Measurements from ENCODE around the gene ENAM.

The ENAM gene

GRCh38 chr4:70608324-70608723 lies 20.2 kb upstream of the ENAM start:
- no peak overlapping the region for H3K4me3 ChIP-seq (ENCODE audit: low read depth, low read length)
- TF ChIP-seq CTCF (IDR thresholded peaks at IDR 0.05; ENCODE audit: low read depth, low read length) = no peak

- peak overlapping the region; percentile 52 for H3K4me3 ChIP-seq (ENCODE audit: low read depth, low read length)
- no peak for TF ChIP-seq CTCF (IDR thresholded peaks at IDR 0.05; ENCODE audit: low read depth, low read length)
Measured at GRCh38 chr4:70613306-70614183, 15.0 kb upstream of the ENAM start.

- TF ChIP-seq CTCF (IDR thresholded peaks at IDR 0.05; ENCODE audit: low read depth, low read length) = no peak
- peak overlapping the region; percentile 52 for H3K4me3 ChIP-seq (ENCODE audit: low read depth, low read length)
Measured at GRCh38 chr4:70614184-70614555, 14.4 kb upstream of the ENAM start.

- H3K4me3 ChIP-seq (ENCODE audit: low read depth, low read length) = no peak overlapping the region
- TF ChIP-seq CTCF (IDR thresholded peaks at IDR 0.05; ENCODE audit: low read depth, low read length) = no peak
Measured at GRCh38 chr4:70619288-70619687, 9.3 kb upstream of the ENAM start.

- no peak for TF ChIP-seq CTCF (IDR thresholded peaks at IDR 0.05; ENCODE audit: low read depth, low read length)
- no peak overlapping the region for H3K4me3 ChIP-seq (ENCODE audit: low read depth, low read length)
Measured at GRCh38 chr4:70619778-70620177, 8.8 kb upstream of the ENAM start.

GRCh38 chr4:70623323-70623722 lies 5.2 kb upstream of the ENAM start:
- TF ChIP-seq CTCF (IDR thresholded peaks at IDR 0.05; ENCODE audit: low read depth, low read length) = no peak
- no peak overlapping the region for H3K4me3 ChIP-seq (ENCODE audit: low read depth, low read length)

- no peak for TF ChIP-seq CTCF (IDR thresholded peaks at IDR 0.05; ENCODE audit: low read depth, low read length)
- no peak overlapping the region for H3K4me3 ChIP-seq (ENCODE audit: low read depth, low read length)
Measured at GRCh38 chr4:70624226-70624793, 4.2 kb upstream of the ENAM start.
